DND-41 (cell line): ENCODE data around the gene INAFM2.

ENCODE experiments used
- ATAC-seq: fragments of 200-7000 bp; cut with Tn5 transposase; 3 replicates; pipeline ENCODE4 v1.9.1; 2021; ENCODE audit warnings: low read depth; ENCODE audit not compliant: insufficient read depth
- DNase-seq: peaks from one replicate; pipeline ENCODE4 v3.0.0-alpha.2; 2020
- H2AFZ ChIP-seq: 2 replicates; pipeline ENCODE4 v1.6.0; 2012; ENCODE audit warnings: low read depth, low read length
- H3K27ac ChIP-seq: 2 replicates; pipeline ENCODE4 v1.5.1; 2012; ENCODE audit warnings: low read length, inconsistent platforms
- H3K27me3 ChIP-seq: fragments of 200-600 bp; sonication (generic); 2 replicates; pipeline ENCODE4 v1.6.0; 2012; ENCODE audit warnings: low read length, mild to moderate bottlenecking, inconsistent platforms; ENCODE audit not compliant: insufficient read depth, poor library complexity
- H3K36me3 ChIP-seq: 2 replicates; pipeline ENCODE4 v1.5.1; 2012; ENCODE audit warnings: low read length, inconsistent platforms; ENCODE audit not compliant: insufficient read depth
- H3K4me1 ChIP-seq: 2 replicates; pipeline ENCODE4 v1.5.1; 2012; ENCODE audit warnings: mild to moderate bottlenecking, low read length; ENCODE audit not compliant: insufficient read depth
- H3K4me2 ChIP-seq: 2 replicates; pipeline ENCODE4 v1.6.0; 2012; ENCODE audit warnings: mild to moderate bottlenecking, moderate library complexity, low read length, inconsistent platforms; ENCODE audit not compliant: insufficient read depth
- H3K4me3 ChIP-seq, 2 experiments: fragments of 200-600 bp in 1 of 2; shearing (Covaris generic) in 1 of 2; 2 replicates each; pipeline ENCODE4 v1.5.1; 2012 to 2016; ENCODE audit warnings: inconsistent platforms in 2 of 2, low read length in 2 of 2, mild to moderate bottlenecking in 2 of 2, low read depth in 1 of 2, moderate library complexity in 1 of 2
- H3K79me2 ChIP-seq: 2 replicates; pipeline ENCODE4 v1.6.0; 2012; ENCODE audit warnings: low read length, inconsistent platforms; ENCODE audit not compliant: insufficient read depth
- H3K9ac ChIP-seq: 2 replicates; pipeline ENCODE4 v1.6.0; 2012; ENCODE audit warnings: low read depth, mild to moderate bottlenecking, inconsistent platforms, low read length, moderate library complexity
- H3K9me3 ChIP-seq: 2 replicates; pipeline ENCODE4 v1.5.1; 2012; ENCODE audit warnings: low read length, moderate library complexity, mild to moderate bottlenecking, inconsistent platforms; ENCODE audit not compliant: insufficient read depth, severe bottlenecking
- H4K20me1 ChIP-seq: 2 replicates; pipeline ENCODE4 v1.6.0; 2012; ENCODE audit warnings: low read length; ENCODE audit not compliant: insufficient read depth
- EZH2 ChIP-seq: IDR thresholded peaks from 3 replicates; pipeline ENCODE4 v1.6.1; 2012; ENCODE audit warnings: borderline replicate concordance, low read depth, mild to moderate bottlenecking, moderate library complexity, low read length, inconsistent platforms; ENCODE audit not compliant: severe bottlenecking
- TF ChIP-seq, protein P1 (sequence below): IDR thresholded peaks from 2 replicates; pipeline ENCODE4 v1.5.1; 2012; ENCODE audit warnings: borderline replicate concordance, low read length, moderate library complexity, mild to moderate bottlenecking; ENCODE audit not compliant: poor library complexity, severe bottlenecking; ENCODE audit errors: extremely low read depth

The INAFM2 gene

DNA sequence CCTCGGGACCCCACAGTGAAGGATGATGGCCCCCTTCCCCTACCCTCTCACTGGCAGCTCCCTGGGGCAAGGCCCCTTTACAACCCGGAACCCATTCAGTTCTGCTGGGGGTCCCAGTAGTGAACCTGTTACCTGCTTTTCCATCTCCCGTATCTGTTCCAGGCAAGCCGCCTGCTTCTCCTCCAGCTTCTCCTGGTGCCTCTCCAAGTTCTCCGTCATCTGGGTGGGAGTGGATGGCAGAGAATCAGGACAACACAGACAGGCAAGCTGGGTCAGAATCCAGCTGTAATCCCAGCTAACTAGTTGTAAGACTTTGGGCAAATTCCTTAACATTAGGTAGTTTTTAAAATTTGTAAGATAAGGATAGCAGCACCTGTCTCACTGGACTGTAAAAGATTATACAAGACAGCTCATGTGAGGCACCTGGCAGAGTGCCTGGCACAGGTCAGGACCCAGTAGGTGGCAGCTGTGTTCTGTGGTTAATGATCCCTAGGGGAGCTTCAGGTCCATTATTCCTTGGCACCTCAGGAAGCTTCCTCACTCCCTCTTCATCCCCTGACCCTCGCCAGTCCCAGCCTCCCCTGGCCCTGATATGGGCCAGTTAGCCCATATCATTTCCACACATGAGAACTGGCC is 34.2 kb upstream of the INAFM2 start:
- Histone ChIP-seq H4K20me1 (no peaks in the 10 kb centered on the region), H3K36me3 (no peaks in the 10 kb centered on the region), H3K27ac (no peak overlapping the region), H3K27me3 (no peaks in the 10 kb centered on the region), H3K9me3 (no peaks in the 10 kb centered on the region), H3K79me2 (no peaks in the 10 kb centered on the region), H3K4me3 (no peak overlapping the region), H3K4me1 (no peaks in the 10 kb centered on the region), H3K4me2 (no peak overlapping the region), H2AFZ (no peak overlapping the region), H3K9ac (no peak overlapping the region)
- TF ChIP-seq, protein P1, sequence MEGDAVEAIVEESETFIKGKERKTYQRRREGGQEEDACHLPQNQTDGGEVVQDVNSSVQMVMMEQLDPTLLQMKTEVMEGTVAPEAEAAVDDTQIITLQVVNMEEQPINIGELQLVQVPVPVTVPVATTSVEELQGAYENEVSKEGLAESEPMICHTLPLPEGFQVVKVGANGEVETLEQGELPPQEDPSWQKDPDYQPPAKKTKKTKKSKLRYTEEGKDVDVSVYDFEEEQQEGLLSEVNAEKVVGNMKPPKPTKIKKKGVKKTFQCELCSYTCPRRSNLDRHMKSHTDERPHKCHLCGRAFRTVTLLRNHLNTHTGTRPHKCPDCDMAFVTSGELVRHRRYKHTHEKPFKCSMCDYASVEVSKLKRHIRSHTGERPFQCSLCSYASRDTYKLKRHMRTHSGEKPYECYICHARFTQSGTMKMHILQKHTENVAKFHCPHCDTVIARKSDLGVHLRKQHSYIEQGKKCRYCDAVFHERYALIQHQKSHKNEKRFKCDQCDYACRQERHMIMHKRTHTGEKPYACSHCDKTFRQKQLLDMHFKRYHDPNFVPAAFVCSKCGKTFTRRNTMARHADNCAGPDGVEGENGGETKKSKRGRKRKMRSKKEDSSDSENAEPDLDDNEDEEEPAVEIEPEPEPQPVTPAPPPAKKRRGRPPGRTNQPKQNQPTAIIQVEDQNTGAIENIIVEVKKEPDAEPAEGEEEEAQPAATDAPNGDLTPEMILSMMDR: no peak
- DNase-seq: no peak
- no peak for ATAC-seq

DNA sequence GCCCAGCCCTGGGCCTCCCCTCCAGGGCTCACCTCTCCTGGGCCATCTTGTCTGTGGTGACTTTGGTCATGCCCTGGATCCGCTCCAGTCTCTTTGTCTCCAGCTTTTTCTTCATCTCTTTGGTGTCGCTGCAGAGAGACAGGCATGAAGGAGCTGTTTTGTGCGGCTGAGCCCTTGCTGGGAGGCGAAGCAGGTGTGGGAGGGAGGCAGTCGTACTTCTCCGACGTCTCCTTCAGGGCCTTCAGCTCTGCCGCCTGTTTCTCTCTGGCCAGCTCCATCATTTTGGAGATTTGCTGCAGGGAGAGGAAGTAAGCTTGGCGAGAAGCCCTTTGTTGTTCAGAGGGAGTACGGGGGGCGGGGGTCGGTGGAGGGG is 33.0 kb upstream of the INAFM2 start:
- DNase-seq: no peak
- H3K9ac ChIP-seq: no peak overlapping the region
- H4K20me1 ChIP-seq: no peaks in the 10 kb centered on the region
- H3K4me2 ChIP-seq: no peak overlapping the region
- no peak overlapping the region for H3K27ac ChIP-seq
- H3K79me2 ChIP-seq: no peaks in the 10 kb centered on the region
- H3K36me3 ChIP-seq: no peaks in the 10 kb centered on the region
- TF ChIP-seq EZH2: no peak
- TF ChIP-seq, protein P1: no peak
- H3K27me3 ChIP-seq: no peaks in the 10 kb centered on the region
- no peak for ATAC-seq
- H3K4me1 ChIP-seq: no peaks in the 10 kb centered on the region
- H2AFZ ChIP-seq: no peak overlapping the region
- no peak overlapping the region for H3K4me3 ChIP-seq
- H3K9me3 ChIP-seq: no peaks in the 10 kb centered on the region

DNA sequence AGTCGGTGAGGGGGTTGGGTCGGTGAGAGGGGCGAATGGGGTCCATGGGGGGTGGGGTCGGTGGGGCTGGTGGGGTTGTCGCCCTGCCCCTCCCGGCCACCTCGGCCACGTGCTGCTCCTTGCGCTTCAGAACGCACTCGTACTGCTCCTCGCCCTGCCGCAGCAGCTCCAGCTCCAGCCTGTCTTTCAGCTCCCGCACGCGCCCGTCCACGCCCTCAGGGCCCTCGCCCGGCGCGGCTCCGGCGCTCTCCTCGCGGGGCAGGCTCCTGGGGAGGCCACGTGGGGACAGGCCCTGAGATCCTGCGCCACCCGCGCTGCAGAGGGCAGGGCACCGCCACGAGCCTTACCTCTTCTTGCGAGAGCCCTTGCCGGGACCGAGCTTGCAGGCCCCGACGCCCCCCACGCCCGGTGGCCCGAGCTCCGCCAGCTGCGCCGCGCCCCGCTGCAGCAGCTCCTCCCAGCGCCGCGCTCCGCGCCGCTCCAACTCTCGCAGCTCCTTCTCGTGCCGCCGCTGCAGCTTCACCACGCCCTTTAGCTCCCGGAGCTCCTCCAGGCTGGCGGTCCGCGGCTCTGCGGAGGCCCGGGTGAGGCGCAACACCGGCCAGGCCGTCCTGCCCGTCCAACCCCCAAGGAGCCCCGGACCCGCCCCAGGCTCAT is 32.4 kb upstream of the INAFM2 start:
- H3K9me3 ChIP-seq: no peaks in the 10 kb centered on the region
- no peaks in the 10 kb centered on the region for H3K4me1 ChIP-seq
- H3K4me3 ChIP-seq: no peak overlapping the region
- no peaks in the 10 kb centered on the region for H3K36me3 ChIP-seq
- DNase-seq (no peak), ATAC-seq (no peak)
- no peak overlapping the region for H2AFZ ChIP-seq
- no peak overlapping the region for H3K9ac ChIP-seq
- no peaks in the 10 kb centered on the region for H3K27me3 ChIP-seq
- TF ChIP-seq, protein P1: no peak
- no peak for TF ChIP-seq EZH2
- no peaks in the 10 kb centered on the region for H3K79me2 ChIP-seq
- H3K4me2 ChIP-seq: no peak overlapping the region
- H3K27ac ChIP-seq: no peak overlapping the region
- H4K20me1 ChIP-seq: no peaks in the 10 kb centered on the region
